ENCODE data around the gene DST. TPM values are rescaled to one million over a fixed set of nuclear protein-coding genes. Genes with fewer than 3 reads are reported as not detected.

Gene DST
- polyA plus RNA-seq, 1 of the 3 experiments (the other 2 are of a cell fraction): 64.3 TPM

DNA sequence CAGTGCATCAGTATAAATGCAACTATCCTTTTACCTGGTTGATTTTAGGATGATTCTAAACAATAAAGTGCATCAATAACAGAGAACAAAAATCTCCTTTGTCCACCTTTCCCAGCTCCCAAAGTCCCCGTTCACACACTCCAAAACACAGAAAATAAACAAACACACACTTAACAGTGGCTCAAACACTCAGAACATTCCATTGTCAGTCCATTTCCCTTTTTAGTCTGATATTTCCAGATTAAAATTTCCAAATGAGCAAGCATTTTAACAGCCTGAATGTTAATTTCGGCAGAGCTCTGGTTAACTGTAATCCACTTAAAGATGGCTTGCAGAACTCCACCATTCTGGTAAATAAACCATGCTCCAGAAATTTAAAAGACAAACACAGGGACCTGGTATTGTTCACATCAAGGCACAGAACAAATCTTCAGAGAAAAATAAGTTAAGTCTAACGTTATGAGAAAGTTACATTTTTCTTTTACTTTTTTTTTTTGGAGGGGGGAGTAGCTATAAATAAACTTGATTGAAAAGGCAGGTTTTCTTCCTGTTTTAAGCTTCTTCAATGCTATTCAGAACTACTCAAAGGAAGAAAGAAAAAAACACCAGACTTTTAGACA is 100.8 kb downstream of the DST start:
- Histone ChIP-seq H3K9me2 (no peaks in the 10 kb centered on the region), H2AFZ (ENCODE audit: low read depth) (no peak overlapping the region), H3K27ac (ENCODE audit: low read depth in 2 of 2, low read length in 1 of 2) (peak overlapping the region; percentile 88 to 96), H4K20me1 (ENCODE audit: insufficient read depth) (peaks cover 8% of the 10 kb centered on the region; the same call in 1 of the 2 replicates), H3K4me3 (ENCODE audit: low read depth in 2 of 2, low read length in 1 of 2) (peak overlapping the region; percentile 56 to 76), H3K79me2 (ENCODE audit: insufficient read depth) (peaks cover 93% of the 10 kb centered on the region), H3K36me3 (replicated peaks in 1 of 2; ENCODE audit: control insufficient read depth in 1 of 2, insufficient read depth in 2 of 2, low read length in 1 of 2) (peaks cover 1 to 3% of the 10 kb centered on the region in 2 experiments), H3K4me2 (peak overlapping the region; percentile 74), H3K9ac (peak overlapping the region; percentile 85), H3K9me3 (no peaks in the 10 kb centered on the region), H3K4me1 (ENCODE audit: control insufficient read depth in 1 of 2, insufficient read depth in 2 of 2, low read depth in 1 of 2, low read length in 1 of 2) (peaks cover 19 to 29% of the 10 kb centered on the region in 2 experiments; a peak in 3 of 4 replicates), H3K27me3 (ENCODE audit: insufficient read depth) (no peaks in the 10 kb centered on the region), H3F3A (replicated peaks; ENCODE audit: insufficient read depth) (peaks cover 32% of the 10 kb centered on the region)
- CTCF ChIA-PET: interaction anchor here (0.6 to 4.9 kb wide), 17 partner anchors 9 to 227 kb away, joined by 3 to 31 read pairs (median 4); no protein-coding TSS in a partner anchor
- DNase-seq: no peak
- TF ChIP-seq RAD21 (IDR thresholded peaks at IDR 0.05; ENCODE audit: low read length) (no peak), GABPA (IDR thresholded peaks at IDR 0.05; ENCODE audit: low read depth) (0 out of 2 replicates have a peak, but pooled peaks have one; percentile 4), JUND (IDR thresholded peaks at IDR 0.05) (0 out of 2 replicates have a peak, but pooled peaks have one; percentile 0)
- WGBS (ENCODE audit: low lambda C conversion rate): 0% methylated on average over 3 of the region's 3 CpGs
- POLR2A ChIA-PET: interaction anchor here (0.5 to 1.3 kb wide), 9 partner anchors 19 to 310 kb away, joined by 3 to 9 read pairs (median 4); no protein-coding TSS in a partner anchor

DNA sequence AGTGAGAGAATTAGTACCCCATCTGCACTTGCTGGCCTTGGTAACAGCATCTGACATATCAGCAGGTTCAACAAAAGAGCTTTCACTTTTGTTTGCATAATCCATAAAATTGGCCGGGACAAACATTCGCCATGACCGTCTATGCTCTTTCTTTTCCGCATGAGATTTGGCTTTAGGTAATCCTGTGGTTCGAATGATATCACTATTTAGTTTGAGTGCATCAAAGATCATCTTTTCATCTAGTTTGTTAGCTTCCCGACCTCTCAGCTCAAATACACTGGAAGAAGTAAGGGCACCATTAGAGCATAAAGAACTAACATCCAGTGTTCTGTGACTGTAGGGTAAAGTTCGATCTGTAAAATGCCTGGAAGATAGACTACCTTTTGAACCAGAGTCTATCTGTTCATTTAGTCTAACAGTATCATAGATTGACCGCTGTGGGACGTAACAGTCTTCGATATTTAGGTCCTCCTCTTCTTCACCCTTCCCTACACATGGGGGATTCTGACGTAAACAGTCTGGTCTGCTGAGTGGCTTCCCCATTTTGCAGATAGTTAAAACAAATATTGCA is 101.6 kb downstream of the DST start:
- peaks cover 8% of the 10 kb centered on the region; the same call in 1 of the 2 replicates for H4K20me1 ChIP-seq (ENCODE audit: insufficient read depth)
- peak overlapping the region; percentile 88 to 96 for H3K27ac ChIP-seq (ENCODE audit: low read depth in 2 of 2, low read length in 1 of 2)
- H3K4me1 ChIP-seq (ENCODE audit: control insufficient read depth in 1 of 2, insufficient read depth in 2 of 2, low read depth in 1 of 2, low read length in 1 of 2): peaks cover 19 to 29% of the 10 kb centered on the region in 2 experiments; a peak in 3 of 4 replicates
- H3K9ac ChIP-seq: peak overlapping the region; percentile 85
- TF ChIP-seq JUND (IDR thresholded peaks at IDR 0.05): 0 out of 2 replicates have a peak, but pooled peaks have one; percentile 3
- TF ChIP-seq, protein P1, sequence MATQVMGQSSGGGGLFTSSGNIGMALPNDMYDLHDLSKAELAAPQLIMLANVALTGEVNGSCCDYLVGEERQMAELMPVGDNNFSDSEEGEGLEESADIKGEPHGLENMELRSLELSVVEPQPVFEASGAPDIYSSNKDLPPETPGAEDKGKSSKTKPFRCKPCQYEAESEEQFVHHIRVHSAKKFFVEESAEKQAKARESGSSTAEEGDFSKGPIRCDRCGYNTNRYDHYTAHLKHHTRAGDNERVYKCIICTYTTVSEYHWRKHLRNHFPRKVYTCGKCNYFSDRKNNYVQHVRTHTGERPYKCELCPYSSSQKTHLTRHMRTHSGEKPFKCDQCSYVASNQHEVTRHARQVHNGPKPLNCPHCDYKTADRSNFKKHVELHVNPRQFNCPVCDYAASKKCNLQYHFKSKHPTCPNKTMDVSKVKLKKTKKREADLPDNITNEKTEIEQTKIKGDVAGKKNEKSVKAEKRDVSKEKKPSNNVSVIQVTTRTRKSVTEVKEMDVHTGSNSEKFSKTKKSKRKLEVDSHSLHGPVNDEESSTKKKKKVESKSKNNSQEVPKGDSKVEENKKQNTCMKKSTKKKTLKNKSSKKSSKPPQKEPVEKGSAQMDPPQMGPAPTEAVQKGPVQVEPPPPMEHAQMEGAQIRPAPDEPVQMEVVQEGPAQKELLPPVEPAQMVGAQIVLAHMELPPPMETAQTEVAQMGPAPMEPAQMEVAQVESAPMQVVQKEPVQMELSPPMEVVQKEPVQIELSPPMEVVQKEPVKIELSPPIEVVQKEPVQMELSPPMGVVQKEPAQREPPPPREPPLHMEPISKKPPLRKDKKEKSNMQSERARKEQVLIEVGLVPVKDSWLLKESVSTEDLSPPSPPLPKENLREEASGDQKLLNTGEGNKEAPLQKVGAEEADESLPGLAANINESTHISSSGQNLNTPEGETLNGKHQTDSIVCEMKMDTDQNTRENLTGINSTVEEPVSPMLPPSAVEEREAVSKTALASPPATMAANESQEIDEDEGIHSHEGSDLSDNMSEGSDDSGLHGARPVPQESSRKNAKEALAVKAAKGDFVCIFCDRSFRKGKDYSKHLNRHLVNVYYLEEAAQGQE (IDR thresholded peaks at IDR 0.05; ENCODE audit: low read depth, low read length): no peak
- 27% methylated on average over 11 of the region's 11 CpGs for WGBS (ENCODE audit: low lambda C conversion rate)
- POLR2A ChIA-PET: interaction anchor here (0.5 kb wide), 1 partner anchor 81 kb away, joined by 4 read pairs; no protein-coding TSS in a partner anchor
- no peak overlapping the region for H2AFZ ChIP-seq (ENCODE audit: low read depth)
- peaks cover 7 to 9% of the 10 kb centered on the region in 2 experiments for H3K36me3 ChIP-seq (replicated peaks in 1 of 2; ENCODE audit: control insufficient read depth in 1 of 2, insufficient read depth in 2 of 2, low read length in 1 of 2)
- CTCF ChIA-PET: interaction anchor here (1.0 to 4.9 kb wide), 11 partner anchors 10 to 226 kb away, joined by 3 to 31 read pairs (median 4); no protein-coding TSS in a partner anchor
- H3K9me3 ChIP-seq: no peaks in the 10 kb centered on the region
- H3K4me2 ChIP-seq: peak overlapping the region; percentile 74
- H3F3A ChIP-seq (replicated peaks; ENCODE audit: insufficient read depth): peaks cover 32% of the 10 kb centered on the region
- peaks cover 94% of the 10 kb centered on the region for H3K79me2 ChIP-seq (ENCODE audit: insufficient read depth)
- DNase-seq: no peak
- no peaks in the 10 kb centered on the region for H3K9me2 ChIP-seq
- peak overlapping the region; percentile 56 to 76 for H3K4me3 ChIP-seq (ENCODE audit: low read depth in 2 of 2, low read length in 1 of 2)
- no peaks in the 10 kb centered on the region for H3K27me3 ChIP-seq (ENCODE audit: insufficient read depth)

All from SK-N-SH (cell line).